AG04449 (cell line): ENCODE measurements around the gene GYS2.
A peak's percentile ranks its signal among the peaks of the same experiment; 100 is the strongest.

Experiments used
- CTCF ChIA-PET: fragments of 350-600 bp; formaldehyde crosslinking; extraction: SDS; loops from one replicate; lab custom pipeline; 2021; ENCODE audit warnings: antibody characterized with exemption; lab: Yijun Ruan, JAX
- POLR2A ChIA-PET: fragments of 400-600, 350-600 bp; formaldehyde crosslinking; extraction: SDS; loops from one replicate; lab custom pipeline; 2020; ENCODE audit warnings: antibody characterized with exemption, inconsistent platforms; lab: Yijun Ruan, JAX
- DNase-seq: peaks from one replicate; pipeline ENCODE4 v3.0.0-alpha.2; 2010; ENCODE audit warnings: low read depth, low spot score
- H3K4me3 ChIP-seq: 2 replicates; pipeline ENCODE4 v1.5.1; 2011; ENCODE audit warnings: low read depth, mild to moderate bottlenecking, control low read depth, low read length
- CTCF ChIP-seq: IDR thresholded peaks from one replicate; pipeline ENCODE4 v1.5.1; 2011; ENCODE audit warnings: mild to moderate bottlenecking, moderate library complexity, low read length, control low read depth, inconsistent platforms; ENCODE audit not compliant: insufficient read depth; ENCODE audit errors: missing control alignments

GYS2 gene

GRCh38 chr12:21500786-21501257 is 103.8 kb downstream of the GYS2 start:
- CTCF ChIA-PET: interaction anchor here (1.8 kb wide), 1 partner anchor 180 kb away, joined by 11 read pairs; no protein-coding TSS in a partner anchor
- DNase-seq: no peak
- H3K4me3 ChIP-seq: peak overlapping the region; percentile 81
- POLR2A ChIA-PET: interaction anchor here (2.2 kb wide), 1 partner anchor 157 kb away, joined by 7 read pairs; the partner anchor contains the start of gene LDHB
- TF ChIP-seq CTCF: no peak

GRCh38 chr12:21499765-21500164 is 104.9 kb downstream of the GYS2 start:
- H3K4me3 ChIP-seq: peak overlapping the region; percentile 81
- no peak for DNase-seq
- no peak for TF ChIP-seq CTCF
- ChIA-PET POLR2A (interaction anchor here (0.6 kb wide), 1 partner anchor 62 kb away, joined by 3 read pairs; the partner anchor contains the start of gene PYROXD1), CTCF (interaction anchor here (1.0 to 1.6 kb wide), 2 partner anchors 19 to 183 kb away, joined by 4 read pairs; no protein-coding TSS in a partner anchor)
